HCT116 (cell line): ENCODE measurements around the gene PLCL2. TPM values are rescaled to one million over a fixed set of nuclear protein-coding genes. Genes with fewer than 3 reads are reported as not detected.

Experiments
- ATAC-seq: fragments of 200-7000 bp; cut with Tn5 transposase; 2 replicates; pipeline ENCODE4 v1.9.1; 2020; ENCODE audit warnings: mild to moderate bottlenecking, moderate library complexity
- BruUV-seq: library from RNA; stranded (reverse); fragments of 400-500 nt; replicated peaks from 2 replicates; lab custom pipeline; 2021; lab: Mats Ljungman, UMichigan
- CTCF ChIA-PET: fragments of 300-600 bp; sonication (Branson Sonifier 250); formaldehyde crosslinking; loops from one replicate; lab custom pipeline; 2021; ENCODE audit warnings: antibody characterized with exemption; lab: Charles Lee
- POLR2A ChIA-PET: fragments of 300-600, 350-600 bp; sonication (Branson Sonifier 250); formaldehyde crosslinking; loops from one replicate; lab custom pipeline; 2021; ENCODE audit warnings: antibody characterized with exemption; lab: Charles Lee
- RAD21 ChIA-PET, 2 experiments: fragments of 300-600 bp; sonication (Branson Sonifier 250); formaldehyde crosslinking; loops; one replicate each; lab custom pipeline; 2023; ENCODE audit warnings: low total read pairs in 2 of 2; ENCODE audit not compliant: uncharacterized antibody in 2 of 2, unreplicated experiment in 2 of 2, low non-redundant PET in 1 of 2; lab: Charles Lee
- DNase-seq: peaks from one replicate; pipeline ENCODE4 v3.0.0-alpha.2; 2010; ENCODE audit warnings: low read depth, low spot score
- H2AFZ ChIP-seq: fragments of 200-600 bp; shearing (Covaris generic), sonication (generic); 2 replicates; pipeline ENCODE4 v1.6.1; 2017; ENCODE audit warnings: low read depth, mixed run types, mixed read lengths, antibody characterized with exemption, low read length; ENCODE audit not compliant: poor library complexity, severe bottlenecking
- H3K27ac ChIP-seq: 2 replicates; pipeline ENCODE4 v1.5.1; 2012; ENCODE audit warnings: low read depth, low read length
- H3K27me3 ChIP-seq: fragments of 200-600 bp; sonication (generic); 2 replicates; pipeline ENCODE4 v1.6.1; 2016; ENCODE audit warnings: mixed run types, low read length, mixed read lengths; ENCODE audit not compliant: insufficient read depth
- H3K36me3 ChIP-seq, 2 experiments: fragments of 200-500 bp in 1 of 2; fragments of 200-600 bp in 1 of 2; sonication (Bioruptor generic) in 1 of 2; sonication (generic) in 1 of 2; 2 replicates each; pipeline versions ENCODE4 v1.5.1 to v1.6.1; 2014 to 2016; ENCODE audit warnings: low read length in 2 of 2, inconsistent platforms in 1 of 2, mixed read lengths in 1 of 2, mixed run types in 1 of 2; ENCODE audit not compliant: insufficient read depth in 2 of 2, control insufficient read depth in 1 of 2
- H3K4me1 ChIP-seq, 2 experiments: fragments of 200-600 bp in 1 of 2; sonication (generic) in 1 of 2; 2 replicates each; pipeline versions ENCODE4 v1.5.1 to v1.6.1; 2012 to 2017; ENCODE audit warnings: low read length in 2 of 2, inconsistent platforms in 1 of 2, mild to moderate bottlenecking in 1 of 2, mixed read lengths in 1 of 2, mixed run types in 1 of 2, moderate library complexity in 1 of 2; ENCODE audit not compliant: insufficient read depth in 2 of 2, control insufficient read depth in 1 of 2
- H3K4me2 ChIP-seq: fragments of 200-600 bp; sonication (generic); 2 replicates; pipeline ENCODE4 v1.6.1; 2017; ENCODE audit warnings: mixed run types, low read length, mixed read lengths
- H3K4me3 ChIP-seq, 2 experiments: fragments of 200-600 bp in 1 of 2; sonication (generic) in 1 of 2; replicated peaks in 1 of 2; 2 replicates each; pipeline ENCODE4 v1.5.1; 2011 to 2016; ENCODE audit warnings: low read length in 2 of 2, control low read depth in 1 of 2, low read depth in 1 of 2, mild to moderate bottlenecking in 1 of 2, mixed read lengths in 1 of 2, mixed run types in 1 of 2
- H3K79me2 ChIP-seq: fragments of 200-600 bp; sonication (generic); 2 replicates; pipeline ENCODE4 v1.6.1; 2017; ENCODE audit warnings: mild to moderate bottlenecking, mixed run types, low read length, moderate library complexity, mixed read lengths; ENCODE audit not compliant: insufficient read depth
- H3K9ac ChIP-seq: fragments of 200-600 bp; sonication (generic); 2 replicates; pipeline ENCODE4 v1.6.1; 2016; ENCODE audit warnings: low read length, mixed read lengths
- H3K9me2 ChIP-seq: fragments of 200-600 bp; sonication (generic), shearing (Covaris generic); 2 replicates; pipeline ENCODE4 v1.6.1; 2017; ENCODE audit warnings: mixed run types, mild to moderate bottlenecking, moderate library complexity; ENCODE audit not compliant: insufficient read depth
- H3K9me3 ChIP-seq, 2 experiments: fragments of 200-500 bp in 1 of 2; fragments of 200-600 bp in 1 of 2; sonication (Bioruptor generic) in 1 of 2; sonication (generic) in 1 of 2; 2 replicates each; pipeline ENCODE4 v1.6.1; 2014 to 2017; ENCODE audit warnings: low read length in 2 of 2, mixed read lengths in 2 of 2, inconsistent platforms in 1 of 2, low read depth in 1 of 2, mild to moderate bottlenecking in 1 of 2, mixed run types in 1 of 2, moderate library complexity in 1 of 2; ENCODE audit not compliant: control insufficient read depth in 1 of 2, insufficient read depth in 1 of 2
- H4K20me1 ChIP-seq: fragments of 200-600 bp; sonication (generic), shearing (Covaris generic); 2 replicates; pipeline ENCODE4 v1.6.1; 2017; ENCODE audit warnings: mixed run types, mild to moderate bottlenecking, moderate library complexity; ENCODE audit not compliant: insufficient read depth
- ATF3 ChIP-seq: IDR thresholded peaks from 2 replicates; pipeline ENCODE4 v1.6.1; 2012
- CEBPB ChIP-seq: IDR thresholded peaks from 2 replicates; pipeline ENCODE4 v1.6.1; 2012; ENCODE audit warnings: low read depth
- CTCF ChIP-seq, 3 experiments: fragments of 200-600 bp in 1 of 3; sonication (generic) in 1 of 3; IDR thresholded peaks in 2 of 3; conservative IDR thresholded peaks in 1 of 3; 2 replicates each; pipeline ENCODE4 v1.5.1; 2012 to 2017; ENCODE audit warnings: low read depth in 2 of 3, low read length in 2 of 3, antibody characterized with exemption in 1 of 3, borderline replicate concordance in 1 of 3, control low read depth in 1 of 3, mild to moderate bottlenecking in 1 of 3, mixed read lengths in 1 of 3, mixed run types in 1 of 3, moderate library complexity in 1 of 3; ENCODE audit not compliant: insufficient read depth in 1 of 3
- EZH2 ChIP-seq: fragments of 200-600 bp; sonication (generic); IDR thresholded peaks from 2 replicates; pipeline ENCODE4 v1.6.1; 2017; ENCODE audit warnings: antibody characterized with exemption, mixed run types
- POLR2AphosphoS5 ChIP-seq: IDR thresholded peaks from 2 replicates; pipeline ENCODE4 v1.6.1; 2011; ENCODE audit warnings: mild to moderate bottlenecking, low read depth, low read length, moderate library complexity
- RAD21 ChIP-seq: IDR thresholded peaks from 2 replicates; pipeline ENCODE4 v1.6.1; 2012; ENCODE audit warnings: low read depth, mild to moderate bottlenecking
- YY1 ChIP-seq: IDR thresholded peaks from 2 replicates; pipeline ENCODE4 v1.6.1; 2011; ENCODE audit warnings: low read length, low read depth, moderate library complexity, mild to moderate bottlenecking; ENCODE audit not compliant: insufficient replicate concordance; ENCODE audit errors: extremely low read depth
- ZNF274 ChIP-seq: fragments of 200-500 bp; sonication (Bioruptor generic); IDR thresholded peaks from 2 replicates; pipeline ENCODE4 v1.6.1; 2014; ENCODE audit warnings: mild to moderate bottlenecking, low read depth, low read length, inconsistent platforms
- intact Hi-C: fragments of 100-400 bp; cut with micrococcal nuclease; formaldehyde crosslinking; loops from 2 replicates; pipeline ENCODE4 v1.10.0; 2022
- total RNA-seq: library from RNA; stranded (reverse); gene quantifications from one replicate; pipeline ENCODE4 v1.2.1, GENCODE V29; 2021; ENCODE audit not compliant: unreplicated experiment
- TF ChIP-seq, protein P1 (sequence below): IDR thresholded peaks from 2 replicates; pipeline ENCODE4 v1.6.1; 2012; ENCODE audit warnings: low read depth

PLCL2 gene
- total RNA-seq, 1 experiment from 2014 or later = 2.2 TPM

- intact Hi-C loops = no loop called here
- RAD21 ChIA-PET = no interaction called here
- H3K79me2 ChIP-seq = no peaks in the 10 kb centered on the region
These were observed 192.9 kb downstream of the PLCL2 start for GRCh38 chr3:17077606-17078005.

More at GRCh38 chr3:17077606-17078005, 192.9 kb downstream of the PLCL2 start:
- H3K4me2 ChIP-seq = no peak overlapping the region
- TF ChIP-seq CTCF (IDR thresholded peaks at IDR 0.05 in 2 of 3, conservative IDR thresholded peaks at IDR 0.05 in 1 of 3; ENCODE audit: borderline replicate concordance in 1 of 3, insufficient read depth in 1 of 3, low read depth in 2 of 3, low read length in 2 of 3) (no peak), EZH2 (no peak), YY1 (no peak), RAD21 (no peak), ZNF274 (no peak), ATF3 (no peak), POLR2AphosphoS5 (no peak), CEBPB (no peak)
- TF ChIP-seq, protein P1, sequence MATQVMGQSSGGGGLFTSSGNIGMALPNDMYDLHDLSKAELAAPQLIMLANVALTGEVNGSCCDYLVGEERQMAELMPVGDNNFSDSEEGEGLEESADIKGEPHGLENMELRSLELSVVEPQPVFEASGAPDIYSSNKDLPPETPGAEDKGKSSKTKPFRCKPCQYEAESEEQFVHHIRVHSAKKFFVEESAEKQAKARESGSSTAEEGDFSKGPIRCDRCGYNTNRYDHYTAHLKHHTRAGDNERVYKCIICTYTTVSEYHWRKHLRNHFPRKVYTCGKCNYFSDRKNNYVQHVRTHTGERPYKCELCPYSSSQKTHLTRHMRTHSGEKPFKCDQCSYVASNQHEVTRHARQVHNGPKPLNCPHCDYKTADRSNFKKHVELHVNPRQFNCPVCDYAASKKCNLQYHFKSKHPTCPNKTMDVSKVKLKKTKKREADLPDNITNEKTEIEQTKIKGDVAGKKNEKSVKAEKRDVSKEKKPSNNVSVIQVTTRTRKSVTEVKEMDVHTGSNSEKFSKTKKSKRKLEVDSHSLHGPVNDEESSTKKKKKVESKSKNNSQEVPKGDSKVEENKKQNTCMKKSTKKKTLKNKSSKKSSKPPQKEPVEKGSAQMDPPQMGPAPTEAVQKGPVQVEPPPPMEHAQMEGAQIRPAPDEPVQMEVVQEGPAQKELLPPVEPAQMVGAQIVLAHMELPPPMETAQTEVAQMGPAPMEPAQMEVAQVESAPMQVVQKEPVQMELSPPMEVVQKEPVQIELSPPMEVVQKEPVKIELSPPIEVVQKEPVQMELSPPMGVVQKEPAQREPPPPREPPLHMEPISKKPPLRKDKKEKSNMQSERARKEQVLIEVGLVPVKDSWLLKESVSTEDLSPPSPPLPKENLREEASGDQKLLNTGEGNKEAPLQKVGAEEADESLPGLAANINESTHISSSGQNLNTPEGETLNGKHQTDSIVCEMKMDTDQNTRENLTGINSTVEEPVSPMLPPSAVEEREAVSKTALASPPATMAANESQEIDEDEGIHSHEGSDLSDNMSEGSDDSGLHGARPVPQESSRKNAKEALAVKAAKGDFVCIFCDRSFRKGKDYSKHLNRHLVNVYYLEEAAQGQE = no peak
- TF ChIP-seq, all 23 proteins: peak for 0
- DNase-seq (no peak), ATAC-seq (no peak)
- no peaks in the 10 kb centered on the region for H4K20me1 ChIP-seq
- H3K27me3 ChIP-seq = no peaks in the 10 kb centered on the region
- no peak overlapping the region for H3K9ac ChIP-seq
- H3K9me3 ChIP-seq = no peaks in the 10 kb centered on the region
- no peak overlapping the region for H2AFZ ChIP-seq
- no peaks in the 10 kb centered on the region for H3K9me2 ChIP-seq
- no peaks in the 10 kb centered on the region for H3K4me1 ChIP-seq
- BruUV-seq = no TSS peak
- H3K27ac ChIP-seq = no peak overlapping the region
- ChIA-PET CTCF (no interaction called here), POLR2A (no interaction called here)
- no peaks in the 10 kb centered on the region for H3K36me3 ChIP-seq
- no peak overlapping the region for H3K4me3 ChIP-seq
